Measurements from ENCODE around the gene FPGS.

The FPGS gene

GRCh38 chr9:127783111-127784008 is 19.3 kb upstream of the FPGS start:
- H3K4me3 ChIP-seq (ENCODE audit: low read depth, low read length), result no peak overlapping the region; the same call in 1 of the 2 replicates
- DNase-seq (ENCODE audit: low read depth), result peak; percentile 84
- TF ChIP-seq, protein P1, sequence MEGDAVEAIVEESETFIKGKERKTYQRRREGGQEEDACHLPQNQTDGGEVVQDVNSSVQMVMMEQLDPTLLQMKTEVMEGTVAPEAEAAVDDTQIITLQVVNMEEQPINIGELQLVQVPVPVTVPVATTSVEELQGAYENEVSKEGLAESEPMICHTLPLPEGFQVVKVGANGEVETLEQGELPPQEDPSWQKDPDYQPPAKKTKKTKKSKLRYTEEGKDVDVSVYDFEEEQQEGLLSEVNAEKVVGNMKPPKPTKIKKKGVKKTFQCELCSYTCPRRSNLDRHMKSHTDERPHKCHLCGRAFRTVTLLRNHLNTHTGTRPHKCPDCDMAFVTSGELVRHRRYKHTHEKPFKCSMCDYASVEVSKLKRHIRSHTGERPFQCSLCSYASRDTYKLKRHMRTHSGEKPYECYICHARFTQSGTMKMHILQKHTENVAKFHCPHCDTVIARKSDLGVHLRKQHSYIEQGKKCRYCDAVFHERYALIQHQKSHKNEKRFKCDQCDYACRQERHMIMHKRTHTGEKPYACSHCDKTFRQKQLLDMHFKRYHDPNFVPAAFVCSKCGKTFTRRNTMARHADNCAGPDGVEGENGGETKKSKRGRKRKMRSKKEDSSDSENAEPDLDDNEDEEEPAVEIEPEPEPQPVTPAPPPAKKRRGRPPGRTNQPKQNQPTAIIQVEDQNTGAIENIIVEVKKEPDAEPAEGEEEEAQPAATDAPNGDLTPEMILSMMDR (IDR thresholded peaks at IDR 0.05; ENCODE audit: insufficient read depth, low read depth, low read length, missing control alignments), result no peak

GRCh38 chr9:127785023-127785932 is 17.4 kb upstream of the FPGS start:
- TF ChIP-seq, protein P1 (IDR thresholded peaks at IDR 0.05; ENCODE audit: insufficient read depth, low read depth, low read length, missing control alignments), result peak; percentile 88
- H3K4me3 ChIP-seq (ENCODE audit: low read depth, low read length), result peak overlapping the region; percentile 59
- peak; percentile 91 for DNase-seq (ENCODE audit: low read depth)

- TF ChIP-seq, protein P1 (IDR thresholded peaks at IDR 0.05; ENCODE audit: insufficient read depth, low read depth, low read length, missing control alignments), result peak; percentile 11
- peak; percentile 96 for DNase-seq (ENCODE audit: low read depth)
- H3K4me3 ChIP-seq (ENCODE audit: low read depth, low read length), result peak within 1 kb of the TSS; percentile 92
These were observed 16.5 kb upstream of the FPGS start, which contains the start of gene CDK9 for GRCh38 chr9:127785933-127786772. Gene CDK9 (plus strand): TSS chr9:127786034. CDS start chr9:127786149, 115 bp downstream.

DNA sequence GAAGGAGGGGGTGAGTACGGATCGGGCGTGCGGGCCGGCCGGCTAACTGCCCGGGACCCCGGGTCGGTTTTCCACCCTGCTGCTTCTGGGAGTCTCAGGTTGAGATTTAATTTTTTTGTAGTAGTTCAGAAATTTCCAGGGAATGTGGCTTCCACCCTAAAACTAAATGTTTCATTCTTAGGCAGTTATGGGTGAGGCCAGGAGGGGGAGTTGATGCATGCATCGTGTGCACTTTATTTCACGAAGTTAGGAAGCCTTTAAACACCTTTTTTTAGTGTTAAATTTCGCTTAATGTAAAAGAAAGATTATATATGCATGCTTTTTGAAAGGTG is 15.9 kb upstream of the FPGS start:
- TF ChIP-seq, protein P1 (IDR thresholded peaks at IDR 0.05; ENCODE audit: insufficient read depth, low read depth, low read length, missing control alignments), result no peak
- no peak for DNase-seq (ENCODE audit: low read depth)
- peak overlapping the region; percentile 92 for H3K4me3 ChIP-seq (ENCODE audit: low read depth, low read length)

- TF ChIP-seq, protein P1 (IDR thresholded peaks at IDR 0.05; ENCODE audit: insufficient read depth, low read depth, low read length, missing control alignments), result no peak
- H3K4me3 ChIP-seq (ENCODE audit: low read depth, low read length), result no peak overlapping the region
- DNase-seq (ENCODE audit: low read depth), result no peak
These were observed 14.2 kb upstream of the FPGS start for GRCh38 chr9:127788337-127789011.

- no peak for DNase-seq (ENCODE audit: low read depth)
- H3K4me3 ChIP-seq (ENCODE audit: low read depth, low read length), result no peak overlapping the region
- TF ChIP-seq, protein P1 (IDR thresholded peaks at IDR 0.05; ENCODE audit: insufficient read depth, low read depth, low read length, missing control alignments), result no peak
These were observed 13.5 kb upstream of the FPGS start for GRCh38 chr9:127789179-127789578.

All from GM12865 (cell line).